Stimulated activated CD4-positive, alpha-beta T cell treated with anti-CD3 and anti-CD28 coated beads, Interleukin-4, amount 100 ng/mL, for 48 hours (primary cell): Measurements from ENCODE around the gene PRM1.

Experiments
- DNase-seq, 2 donors: peaks; one replicate each; pipeline ENCODE4 v3.0.0-alpha.2; 2020; ENCODE audit warnings: low read depth in 2 of 2

The PRM1 gene

GRCh38 chr16:11236461-11237254 lies 44.5 kb downstream of the PRM1 start:
- no peak for DNase-seq

GRCh38 chr16:11235703-11235991 lies 45.5 kb downstream of the PRM1 start:
- no peak for DNase-seq

GRCh38 chr16:11234884-11235702 lies 46.0 kb downstream of the PRM1 start:
- DNase-seq: no peak

GRCh38 chr16:11233727-11234376 lies 47.3 kb downstream of the PRM1 start:
- peak; percentile 65 to 80 for DNase-seq

GRCh38 chr16:11232852-11233726 lies 48.0 kb downstream of the PRM1 start:
- peak; percentile 83 to 88 for DNase-seq

- no peak for DNase-seq
Measured at GRCh38 chr16:11232302-11232851, 48.8 kb downstream of the PRM1 start.

GRCh38 chr16:11231367-11231970 lies 49.7 kb downstream of the PRM1 start:
- no peak for DNase-seq
